BLaER1 treated with 17β-estradiol and CSF1 and Interleukin-3, amounts not matched to agents 10 nM and 100 nM (cell line): ENCODE data around the gene MTA1.

Experiments
- H3K27ac ChIP-seq, 11 experiments: shearing (Covaris generic); formaldehyde crosslinking; 2 replicates each; pipeline ENCODE4 v1.8.1; 2022
- H3K27me3 ChIP-seq, 11 experiments: shearing (Covaris generic); formaldehyde crosslinking; 2 replicates each; pipeline ENCODE4 v1.8.1; 2022
- H3K36me3 ChIP-seq, 11 experiments: shearing (Covaris generic); formaldehyde crosslinking; 2 replicates each; pipeline ENCODE4 v1.8.1; 2022
- H3K4me1 ChIP-seq, 10 experiments: shearing (Covaris generic); formaldehyde crosslinking; 2 replicates each; pipeline ENCODE4 v1.8.1; 2022
- H3K4me2 ChIP-seq, 11 experiments: shearing (Covaris generic); formaldehyde crosslinking; 2 replicates each; pipeline ENCODE4 v1.8.1; 2022
- H3K4me3 ChIP-seq, 10 experiments: shearing (Covaris generic); formaldehyde crosslinking; 2 replicates each; pipeline ENCODE4 v1.8.1; 2022
- H3K9ac ChIP-seq, 11 experiments: shearing (Covaris generic); formaldehyde crosslinking; 2 replicates each; pipeline ENCODE4 v1.8.1; 2022
- H3K9me3 ChIP-seq, 11 experiments: shearing (Covaris generic); formaldehyde crosslinking; replicated peaks in 1 of 11; 2 replicates each; pipeline ENCODE4 v1.8.1; 2022
- H4K20me1 ChIP-seq, 11 experiments: shearing (Covaris generic); formaldehyde crosslinking; 2 replicates each; pipeline ENCODE4 v1.8.1; 2022
- Cebpa-rat ChIP-seq, 11 experiments: shearing (Covaris generic); IDR thresholded peaks; 2 replicates each; pipeline ENCODE4 v1.8.1; 2022

Gene MTA1

DNA sequence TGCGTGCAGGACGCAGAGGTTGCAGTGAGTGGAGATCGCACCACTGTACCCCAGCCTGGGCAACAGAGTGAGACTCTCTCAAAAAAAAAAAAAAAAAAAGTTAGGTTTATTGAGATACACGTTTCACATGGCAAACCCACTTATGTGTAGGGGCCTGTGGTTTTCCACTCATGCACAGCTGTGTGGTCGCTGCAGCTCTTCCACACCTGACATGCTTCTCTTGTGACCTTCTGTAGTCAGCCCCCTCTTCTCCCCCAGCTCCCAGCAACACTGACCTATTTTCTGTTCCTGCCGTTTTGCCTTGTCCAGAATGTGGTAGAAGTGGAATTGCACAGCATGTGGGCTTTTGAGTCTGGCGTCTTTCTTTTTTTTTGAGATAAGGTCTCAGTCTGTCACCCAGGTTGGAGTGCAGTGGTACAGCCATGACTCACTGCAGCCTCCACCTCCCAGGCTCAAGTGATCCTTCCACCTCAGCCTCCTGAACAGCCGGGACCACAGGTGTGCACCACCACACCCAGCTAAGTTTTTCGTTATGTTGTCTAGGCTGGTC, 8.4 kb downstream of the MTA1 start:
- peaks cover 27 to 96% (median 87%) of the 10 kb centered on the region in 11 experiments; a peak in 21 of 22 replicates for H3K36me3 ChIP-seq
- H3K4me1 ChIP-seq, result peaks cover 0 to 23% (median 10%) of the 10 kb centered on the region in 10 experiments; a peak in 12 of 20 replicates
- no peak overlapping the region for H3K4me2 ChIP-seq
- peaks cover 0 to 36% (median 11%) of the 10 kb centered on the region in 11 experiments; a peak in 11 of 22 replicates for H3K9me3 ChIP-seq
- TF ChIP-seq Cebpa-rat (IDR thresholded peaks at IDR 0.05), result no peak
- H3K9ac ChIP-seq, result no peak overlapping the region
- no peak overlapping the region for H3K4me3 ChIP-seq
- no peak overlapping the region for H3K27ac ChIP-seq
- H3K27me3 ChIP-seq, result no peaks in the 10 kb centered on the region
- H4K20me1 ChIP-seq, result peaks cover 66 to 98% (median 93%) of the 10 kb centered on the region in 11 experiments

DNA sequence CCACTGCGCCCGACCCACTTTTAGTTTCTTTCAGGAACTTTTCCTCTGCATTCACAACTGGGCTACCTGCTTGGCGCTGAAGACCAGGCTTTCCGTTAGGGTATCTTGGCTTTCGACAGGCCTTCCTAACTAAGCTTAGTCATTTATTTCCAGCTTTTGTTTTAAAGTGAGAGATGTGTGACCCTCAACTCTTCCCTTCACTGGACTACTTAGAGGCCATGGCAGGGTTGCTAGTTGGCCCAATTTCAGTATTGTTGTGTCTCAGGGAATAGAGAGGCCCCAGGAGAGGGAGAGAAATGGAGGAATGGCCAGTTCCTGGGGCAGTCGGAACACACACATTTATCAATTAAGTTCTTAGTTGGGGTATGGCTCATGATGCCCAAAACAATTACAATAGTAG, 10.4 kb downstream of the MTA1 start:
- H3K4me1 ChIP-seq, result peaks cover 6 to 24% (median 12%) of the 10 kb centered on the region in 10 experiments; a peak in 16 of 20 replicates
- H3K4me3 ChIP-seq, result no peak overlapping the region
- peaks cover 0 to 56% (median 24%) of the 10 kb centered on the region in 11 experiments; a peak in 14 of 22 replicates for H3K9me3 ChIP-seq
- H4K20me1 ChIP-seq, result peaks cover 63 to 98% (median 91%) of the 10 kb centered on the region in 11 experiments
- no peaks in the 10 kb centered on the region for H3K27me3 ChIP-seq
- H3K4me2 ChIP-seq, result no peak overlapping the region
- no peak overlapping the region for H3K9ac ChIP-seq
- H3K36me3 ChIP-seq, result peaks cover 32 to 97% (median 80%) of the 10 kb centered on the region in 11 experiments; a peak in 21 of 22 replicates
- TF ChIP-seq Cebpa-rat (IDR thresholded peaks at IDR 0.05), result no peak
- H3K27ac ChIP-seq, result no peak overlapping the region

DNA sequence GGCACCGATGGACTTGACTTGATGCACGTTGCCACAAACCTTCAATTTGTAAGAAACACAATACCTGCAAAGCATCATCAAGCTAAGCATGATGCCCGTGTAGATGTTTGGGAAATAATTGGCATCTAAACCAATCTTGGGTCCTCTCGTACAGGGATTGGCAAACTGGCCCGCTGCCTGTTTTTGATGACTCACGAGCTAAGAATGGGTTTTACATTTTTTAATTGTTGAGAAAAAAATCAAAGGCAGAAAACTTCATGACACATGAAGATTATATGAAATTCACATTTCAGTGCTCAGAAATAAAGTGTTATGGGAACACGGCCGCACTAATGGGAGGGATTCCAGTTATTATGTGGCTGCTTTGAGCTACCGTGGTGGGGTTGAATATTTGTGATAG, 10.9 kb downstream of the MTA1 start:
- Histone ChIP-seq H4K20me1 (peaks cover 64 to 98% (median 91%) of the 10 kb centered on the region in 11 experiments), H3K4me3 (no peak overlapping the region), H3K27me3 (no peaks in the 10 kb centered on the region), H3K9me3 (peaks cover 0 to 61% (median 27%) of the 10 kb centered on the region in 11 experiments; a peak in 14 of 22 replicates), H3K36me3 (peaks cover 32 to 97% (median 79%) of the 10 kb centered on the region in 11 experiments; a peak in 21 of 22 replicates), H3K4me1 (peaks cover 11 to 30% (median 17%) of the 10 kb centered on the region in 10 experiments), H3K27ac (no peak overlapping the region), H3K9ac (no peak overlapping the region), H3K4me2 (no peak overlapping the region)
- no peak for TF ChIP-seq Cebpa-rat (IDR thresholded peaks at IDR 0.05)

DNA sequence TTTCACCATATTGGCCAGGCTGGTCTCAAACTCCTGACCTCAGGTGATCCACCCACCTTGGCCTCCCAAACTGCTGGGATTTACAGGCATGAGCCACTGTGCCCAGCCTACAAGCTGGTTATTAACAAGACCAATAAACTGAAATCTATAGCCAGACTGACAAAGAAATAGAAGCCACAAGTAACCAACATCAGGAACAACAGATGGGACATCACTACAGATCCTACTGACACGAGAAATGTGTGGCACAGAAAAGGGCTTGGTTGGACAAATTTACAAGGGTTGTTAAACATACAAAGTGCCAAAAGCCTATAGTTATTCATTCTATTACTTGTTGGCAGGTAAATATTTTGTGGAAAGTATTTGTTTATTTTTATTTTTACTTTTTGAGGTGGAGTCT, 11.6 kb downstream of the MTA1 start:
- peaks cover 31 to 99% (median 79%) of the 10 kb centered on the region in 11 experiments; a peak in 21 of 22 replicates for H3K36me3 ChIP-seq
- no peak overlapping the region for H3K4me2 ChIP-seq
- peaks cover 0 to 68% (median 27%) of the 10 kb centered on the region in 11 experiments; a peak in 14 of 22 replicates for H3K9me3 ChIP-seq
- peaks cover 67 to 98% (median 92%) of the 10 kb centered on the region in 11 experiments for H4K20me1 ChIP-seq
- H3K4me1 ChIP-seq, result peaks cover 17 to 37% (median 24%) of the 10 kb centered on the region in 10 experiments
- TF ChIP-seq Cebpa-rat (IDR thresholded peaks at IDR 0.05), result no peak
- no peak overlapping the region for H3K27ac ChIP-seq
- no peak overlapping the region for H3K4me3 ChIP-seq
- no peak overlapping the region for H3K9ac ChIP-seq
- no peaks in the 10 kb centered on the region for H3K27me3 ChIP-seq

DNA sequence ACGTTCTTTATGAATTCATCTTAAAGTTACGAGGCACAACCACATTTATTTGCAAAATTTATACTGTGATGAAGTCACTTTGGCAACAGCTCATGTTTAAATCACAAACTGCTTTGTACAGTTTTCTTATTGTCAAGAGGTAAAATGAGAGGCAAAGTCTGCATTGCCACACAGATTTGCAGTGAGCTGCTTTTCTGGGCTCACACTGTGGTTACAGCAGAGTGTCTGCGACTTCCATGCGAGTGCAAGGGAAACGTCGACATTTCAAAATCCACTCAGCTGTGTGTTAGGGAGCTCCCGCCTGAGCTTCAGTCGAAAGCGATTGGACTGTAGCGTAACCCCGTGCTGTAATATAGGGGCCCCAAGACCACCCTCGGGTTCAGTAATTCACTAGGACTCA, 13.0 kb downstream of the MTA1 start:
- no peak overlapping the region for H3K4me2 ChIP-seq
- H3K27me3 ChIP-seq, result no peaks in the 10 kb centered on the region
- H3K36me3 ChIP-seq, result peaks cover 31 to 99% (median 79%) of the 10 kb centered on the region in 11 experiments; a peak in 21 of 22 replicates
- no peak overlapping the region for H3K9ac ChIP-seq
- H3K4me1 ChIP-seq, result peaks cover 22 to 40% (median 29%) of the 10 kb centered on the region in 10 experiments
- H3K9me3 ChIP-seq, result peaks cover 0 to 70% (median 25%) of the 10 kb centered on the region in 11 experiments; a peak in 14 of 22 replicates
- H3K4me3 ChIP-seq, result no peak overlapping the region
- no peak for TF ChIP-seq Cebpa-rat (IDR thresholded peaks at IDR 0.05)
- H3K27ac ChIP-seq, result no peak overlapping the region
- H4K20me1 ChIP-seq, result peaks cover 67 to 98% (median 92%) of the 10 kb centered on the region in 11 experiments

DNA sequence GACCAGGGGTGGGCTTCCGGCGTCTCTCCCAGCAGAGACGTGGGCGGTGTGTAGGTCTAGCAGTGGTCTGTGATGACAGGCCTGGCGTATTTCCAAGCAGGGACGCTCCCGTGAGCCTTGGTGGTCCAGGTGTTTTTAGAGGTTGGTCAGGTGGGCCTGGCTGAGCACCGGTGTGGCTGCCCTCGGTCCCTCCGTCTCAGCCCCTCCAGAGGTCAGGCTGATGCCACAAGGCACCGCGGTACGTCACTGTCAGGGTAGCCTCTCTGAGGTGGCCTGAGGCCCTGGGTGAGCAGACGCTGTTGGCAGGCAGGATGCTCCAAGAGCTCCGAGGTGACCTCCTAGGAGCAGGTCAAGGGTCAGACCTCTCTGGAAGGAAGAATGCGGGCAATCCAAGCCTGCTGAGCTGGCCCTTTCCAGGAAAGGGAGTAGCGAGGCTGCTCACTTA, 13.6 kb downstream of the MTA1 start:
- H4K20me1 ChIP-seq, result peaks cover 67 to 98% (median 92%) of the 10 kb centered on the region in 11 experiments
- peaks cover 35 to 99% (median 79%) of the 10 kb centered on the region in 11 experiments; a peak in 21 of 22 replicates for H3K36me3 ChIP-seq

DNA sequence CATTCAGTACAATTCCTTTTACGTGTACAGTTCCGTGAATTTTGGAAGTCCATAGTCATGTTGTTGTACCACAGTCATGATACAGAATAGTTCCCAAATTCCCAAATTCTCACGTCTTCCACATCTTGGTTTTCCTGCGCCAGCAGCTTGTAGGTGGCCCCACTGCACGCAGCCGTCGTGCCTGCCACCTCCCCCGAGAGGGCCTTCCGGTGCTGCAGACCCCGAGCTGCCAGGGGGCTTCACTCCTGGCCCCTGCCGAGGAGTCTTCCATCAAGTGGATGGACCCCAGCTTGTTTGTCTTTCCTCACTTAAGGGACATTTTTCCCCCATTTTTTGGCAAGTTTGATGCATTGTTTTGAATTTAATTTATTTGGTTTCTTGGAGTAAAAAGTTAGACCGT, 16.8 kb downstream of the MTA1 start:
- H3K27ac ChIP-seq, result no peak overlapping the region
- H3K9me3 ChIP-seq, result peaks cover 0 to 54% (median 12%) of the 10 kb centered on the region in 11 experiments; a peak in 13 of 22 replicates
- H3K4me3 ChIP-seq, result no peak overlapping the region
- no peak overlapping the region for H3K9ac ChIP-seq
- TF ChIP-seq Cebpa-rat (IDR thresholded peaks at IDR 0.05), result no peak
- no peaks in the 10 kb centered on the region for H3K27me3 ChIP-seq
- H3K4me1 ChIP-seq, result peaks cover 22 to 67% (median 41%) of the 10 kb centered on the region in 10 experiments
- peaks cover 81 to 99% (median 96%) of the 10 kb centered on the region in 11 experiments for H4K20me1 ChIP-seq
- H3K36me3 ChIP-seq, result peaks cover 50 to 97% (median 83%) of the 10 kb centered on the region in 11 experiments
- peak overlapping the region in 3 of 11 experiments; percentile 44 to 49 (median 46); a peak in 4 of 22 replicates for H3K4me2 ChIP-seq

More for the DNA sequence above, 13.6 kb downstream of the MTA1 start:
- H3K27ac ChIP-seq, result no peak overlapping the region
- no peak overlapping the region for H3K4me2 ChIP-seq
- H3K9ac ChIP-seq, result no peak overlapping the region
- H3K4me3 ChIP-seq, result no peak overlapping the region
- TF ChIP-seq Cebpa-rat (IDR thresholded peaks at IDR 0.05), result no peak
- peaks cover 22 to 40% (median 29%) of the 10 kb centered on the region in 10 experiments for H3K4me1 ChIP-seq
- H3K9me3 ChIP-seq, result peaks cover 0 to 70% (median 25%) of the 10 kb centered on the region in 11 experiments; a peak in 14 of 22 replicates
- no peaks in the 10 kb centered on the region for H3K27me3 ChIP-seq

DNA sequence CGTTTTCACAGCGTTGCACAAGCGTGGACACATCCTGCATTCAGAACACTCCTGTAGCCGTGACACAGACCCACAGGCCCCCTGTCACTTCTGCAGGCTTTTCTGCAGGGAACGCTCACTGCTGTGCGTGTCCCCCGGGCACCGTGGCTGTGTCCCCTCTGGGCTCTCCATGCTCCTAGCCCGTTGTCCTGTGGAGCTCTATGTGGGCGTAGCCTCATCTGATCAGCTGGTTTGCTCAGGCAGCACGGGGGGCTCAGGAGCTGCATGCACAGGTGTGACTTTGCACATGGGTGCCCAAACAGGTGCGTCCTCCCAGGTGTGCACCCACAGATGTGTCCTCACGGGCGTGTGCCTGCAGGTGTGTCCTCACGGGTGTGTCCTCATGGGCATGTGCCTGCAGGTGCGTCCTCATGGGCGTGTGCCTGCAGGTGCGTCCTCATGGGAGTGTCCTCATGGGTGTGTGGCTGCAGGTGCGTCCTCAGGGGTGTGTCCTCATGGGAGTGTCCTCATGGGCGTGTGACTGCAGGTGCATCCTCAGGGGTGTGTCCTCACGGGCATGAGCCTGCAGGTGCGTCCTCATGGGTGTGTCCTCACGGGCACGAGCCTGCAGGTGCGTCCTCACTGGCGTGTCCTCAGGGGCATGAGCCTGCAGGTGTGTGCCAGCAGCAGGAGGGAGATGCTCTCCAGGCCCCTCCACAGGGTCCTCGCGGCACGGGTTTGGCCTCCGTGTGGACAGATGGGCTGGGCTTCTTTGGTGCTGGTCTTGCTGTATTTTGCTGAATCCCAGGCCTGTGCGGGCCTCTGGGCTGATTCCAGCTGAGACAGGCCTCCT, 17.5 kb downstream of the MTA1 start:
- Histone ChIP-seq H4K20me1 (peaks cover 82 to 98% (median 93%) of the 10 kb centered on the region in 11 experiments), H3K4me3 (no peak overlapping the region), H3K4me1 (peaks cover 22 to 67% (median 41%) of the 10 kb centered on the region in 10 experiments), H3K27ac (peak overlapping the region in 1 of 11 experiments; percentile 15; a peak in 1 of 22 replicates), H3K4me2 (peak overlapping the region in 4 of 11 experiments; percentile 16 to 49 (median 45); a peak in 6 of 22 replicates), H3K9me3 (peaks cover 0 to 48% (median 11%) of the 10 kb centered on the region in 11 experiments; a peak in 11 of 22 replicates), H3K9ac (no peak overlapping the region), H3K36me3 (peaks cover 48 to 96% (median 80%) of the 10 kb centered on the region in 11 experiments), H3K27me3 (no peaks in the 10 kb centered on the region)
- TF ChIP-seq Cebpa-rat (IDR thresholded peaks at IDR 0.05), result no peak
